ENCODE results near the gene CNTLN.
"Not testable (repeated sequence)": the region's sequence is repeated elsewhere in the genome, so short reads cannot be mapped to it uniquely, and the experiment has no call there.

Gene CNTLN

DNA sequence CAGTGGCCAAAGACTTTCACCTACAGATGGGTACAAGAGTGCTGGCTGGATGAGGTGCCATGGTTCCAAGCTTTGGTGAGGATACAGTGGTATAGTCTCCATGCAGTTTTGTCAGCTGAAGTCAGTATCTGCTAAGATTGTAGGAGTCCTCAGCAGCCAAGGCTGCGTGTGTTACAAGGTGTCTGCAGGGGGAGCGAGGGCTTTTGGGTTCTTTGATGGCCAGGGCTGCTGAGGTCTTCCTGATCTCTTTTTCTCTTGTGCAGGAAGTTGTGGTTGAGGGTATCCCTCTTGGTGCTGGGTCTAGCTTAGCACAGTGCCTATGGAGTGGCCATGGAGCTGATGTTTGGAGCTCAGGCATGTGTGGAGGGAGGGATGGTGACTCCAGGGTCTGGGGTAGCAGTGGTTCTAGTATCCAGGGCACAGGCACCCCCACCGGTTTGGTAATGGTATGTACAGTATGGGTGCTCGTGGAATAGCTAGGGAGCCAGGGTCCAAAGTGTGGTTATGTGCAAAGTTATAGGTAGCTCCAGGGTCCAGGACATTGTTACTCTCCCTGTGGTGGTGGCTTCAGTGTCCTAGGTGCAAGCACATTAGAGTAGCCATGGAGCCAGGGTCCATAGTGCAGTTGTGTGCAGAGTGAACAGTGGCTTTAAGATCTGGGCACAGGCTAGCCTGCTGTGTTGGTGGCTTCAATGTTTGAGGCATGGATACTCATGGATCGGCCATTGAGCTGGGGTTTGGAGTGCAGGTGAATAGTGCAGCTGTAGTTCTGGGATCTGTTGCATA is 36.7 kb downstream of the CNTLN start:
- in situ Hi-C loops (cut with HindIII; ENCODE audit: low sequenced_read_pairs): no loop called here

DNA sequence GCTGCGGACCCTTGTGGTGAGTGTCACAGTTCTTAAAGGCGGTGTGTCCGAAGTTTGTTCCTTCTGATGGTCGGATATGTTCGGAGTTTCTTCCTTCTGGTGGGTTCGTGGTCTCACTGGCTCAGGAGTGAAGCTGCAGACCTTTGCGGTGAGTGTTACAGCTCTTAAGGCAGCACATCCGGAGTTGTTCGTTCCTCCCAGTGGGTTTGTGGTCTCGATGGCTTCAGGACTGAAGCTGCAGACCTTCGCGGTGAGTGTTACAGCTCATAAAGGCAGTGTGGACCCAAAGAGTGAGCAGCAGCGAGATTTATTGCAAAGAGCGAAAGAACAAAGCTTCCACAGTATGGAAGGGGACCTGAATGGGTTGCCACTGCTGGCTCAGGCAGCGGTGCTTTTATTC is 42.7 kb downstream of the CNTLN start:
- in situ Hi-C loops (cut with HindIII; ENCODE audit: low sequenced_read_pairs): not testable (repeated sequence)

DNA sequence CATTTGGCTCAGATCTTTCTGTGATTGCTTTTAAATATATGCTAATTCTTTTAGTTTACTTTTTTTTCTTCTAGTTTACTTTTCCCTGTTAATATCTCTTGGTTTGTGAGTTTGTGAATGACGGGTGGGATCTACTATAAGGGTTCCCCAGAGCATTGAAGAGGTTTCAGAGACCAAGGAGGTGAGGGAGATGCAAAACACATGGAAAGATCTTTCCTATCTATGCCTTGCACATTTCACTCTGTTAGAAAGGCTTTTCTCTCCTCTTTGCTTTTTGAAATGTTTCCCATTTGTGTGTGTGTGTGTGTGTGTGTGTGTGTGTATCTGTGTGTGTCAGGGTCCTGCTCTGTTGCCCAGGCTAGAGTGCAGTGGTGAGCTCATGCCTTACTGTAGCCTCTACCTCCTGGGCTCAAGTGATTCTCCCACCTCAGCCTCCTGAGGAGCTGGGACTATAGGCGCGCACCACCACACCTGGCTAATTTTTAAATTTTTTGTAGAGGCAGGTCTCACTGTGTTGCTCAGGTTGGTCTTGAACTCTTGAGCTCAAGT is 50.7 kb downstream of the CNTLN start:
- in situ Hi-C loops (cut with HindIII; ENCODE audit: low sequenced_read_pairs): no loop called here

DNA sequence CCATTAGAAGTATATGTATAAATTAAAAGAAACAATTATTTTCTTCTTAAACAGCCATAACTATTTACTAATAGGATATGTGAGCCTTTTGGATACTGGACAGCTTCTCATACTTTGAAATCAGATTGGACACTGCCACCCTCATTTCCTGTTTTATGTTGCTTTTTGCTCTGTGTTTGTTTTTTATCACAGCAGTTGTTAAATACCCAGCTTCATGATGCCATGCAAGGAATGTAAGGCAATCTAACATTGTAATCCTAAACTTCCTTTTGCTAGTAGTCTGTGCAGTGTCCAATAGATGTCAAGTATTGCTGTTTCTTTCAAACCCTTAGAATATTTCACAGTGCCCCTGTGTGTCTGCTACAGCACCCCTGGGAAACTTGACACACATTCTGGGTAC is 56.2 kb downstream of the CNTLN start:
- in situ Hi-C loops (cut with HindIII; ENCODE audit: low sequenced_read_pairs): no loop called here

DNA sequence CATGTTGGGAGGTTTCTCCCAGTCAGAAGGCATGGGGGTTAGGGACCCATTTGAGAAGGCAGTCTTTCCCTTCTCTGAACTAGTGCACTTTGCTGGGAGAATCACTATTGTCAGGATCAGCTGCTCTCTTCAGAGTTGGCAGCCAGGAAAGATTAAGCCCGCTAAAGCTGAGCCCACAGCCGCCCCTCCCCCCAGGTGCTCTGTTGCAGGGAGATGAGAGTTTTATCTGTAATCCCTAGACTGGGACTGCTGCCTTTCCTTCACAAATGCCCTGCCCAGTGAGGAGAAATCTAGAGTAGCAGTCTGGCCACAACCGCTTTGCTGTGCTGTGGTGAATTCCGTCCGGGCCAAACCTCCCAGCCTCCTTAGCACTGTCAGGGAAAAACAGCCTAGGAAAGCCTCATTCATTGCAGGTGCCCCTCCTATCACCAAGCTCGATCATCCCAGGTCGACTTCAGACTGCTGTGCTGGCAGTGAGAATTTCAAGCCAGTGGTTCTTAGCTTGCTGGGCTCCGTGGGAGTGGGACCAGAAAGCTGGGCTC is 69.8 kb downstream of the CNTLN start:
- in situ Hi-C loops (cut with HindIII; ENCODE audit: low sequenced_read_pairs): no loop called here

DNA sequence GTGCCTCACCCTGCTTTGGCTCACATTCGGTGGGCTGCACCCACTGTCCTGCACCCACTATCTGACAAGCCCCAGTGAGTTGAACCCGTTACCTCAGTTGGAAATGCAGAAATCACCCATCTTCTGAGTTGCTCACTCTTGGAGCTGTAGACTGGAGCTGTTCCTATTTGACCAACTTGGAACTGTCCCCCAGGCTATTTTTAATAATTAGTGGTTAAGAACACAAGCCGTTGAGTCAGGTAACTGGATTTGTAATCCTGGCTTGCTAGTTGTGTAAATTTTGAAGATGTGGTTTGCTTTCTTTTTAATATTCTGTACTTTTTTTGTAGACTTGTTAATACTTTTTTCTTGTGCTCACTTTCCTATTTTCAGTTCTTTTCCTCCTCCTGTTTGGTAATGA is 81.2 kb downstream of the CNTLN start:
- in situ Hi-C loops (cut with HindIII; ENCODE audit: low sequenced_read_pairs): no loop called here

DNA sequence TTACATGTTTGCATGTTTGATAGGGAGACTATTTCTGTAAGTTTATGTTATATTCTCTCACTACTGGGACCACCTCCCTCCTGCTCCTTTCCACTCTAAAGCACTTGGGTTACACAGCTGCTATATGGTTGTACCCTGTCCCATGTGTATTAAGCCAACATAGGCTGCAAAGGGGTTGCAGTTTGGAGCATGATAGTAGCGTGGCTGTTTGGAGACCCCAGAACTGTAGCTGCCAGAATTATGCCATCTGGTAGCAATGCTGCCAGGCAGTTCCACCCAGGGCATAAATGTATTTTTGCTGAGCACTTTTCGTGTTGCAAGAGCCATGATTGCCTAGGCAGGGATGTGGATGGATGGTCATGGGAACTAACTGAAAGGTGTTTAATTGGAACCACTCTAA is 81.8 kb downstream of the CNTLN start:
- in situ Hi-C loops (cut with HindIII; ENCODE audit: low sequenced_read_pairs): no loop called here

DNA sequence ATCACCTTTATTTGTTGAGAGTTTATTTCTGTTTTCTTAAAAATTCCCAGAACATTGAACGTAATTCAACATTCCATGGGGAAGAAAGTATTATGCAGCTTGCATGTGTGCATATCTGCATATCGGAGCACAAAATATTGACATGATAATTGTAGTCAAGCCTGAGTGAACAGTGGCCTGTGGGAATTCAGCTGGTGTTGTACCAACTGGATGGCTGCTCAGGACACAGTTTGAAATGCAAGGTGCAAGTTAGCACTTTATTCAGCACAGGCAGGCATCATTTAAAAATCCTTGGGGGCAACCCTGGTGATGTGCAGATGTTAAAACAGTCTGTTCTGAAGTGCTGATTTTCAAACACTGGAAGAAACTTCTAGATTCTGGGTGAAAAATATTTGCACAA is 82.4 kb downstream of the CNTLN start:
- in situ Hi-C loops (cut with HindIII; ENCODE audit: low sequenced_read_pairs): no loop called here

DNA sequence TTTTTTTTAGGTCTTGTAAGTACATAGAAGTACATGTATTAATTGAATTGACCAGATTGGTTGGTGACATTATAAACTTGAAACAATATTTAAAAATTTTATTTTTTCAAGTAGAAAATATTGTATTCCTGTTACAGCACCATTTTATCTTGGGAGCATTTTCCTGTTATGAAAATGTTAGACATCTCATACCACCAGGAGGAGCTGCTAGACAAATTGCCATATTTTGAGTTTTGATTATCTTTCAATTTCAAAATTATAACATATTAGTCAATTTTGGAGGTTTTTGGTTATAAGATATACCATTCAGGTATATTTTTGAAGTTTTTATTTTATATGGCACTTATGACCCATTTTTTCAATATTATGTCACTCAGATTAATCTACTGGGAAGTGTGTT is 84.4 kb downstream of the CNTLN start:
- in situ Hi-C loops (cut with HindIII; ENCODE audit: low sequenced_read_pairs): no loop called here

DNA sequence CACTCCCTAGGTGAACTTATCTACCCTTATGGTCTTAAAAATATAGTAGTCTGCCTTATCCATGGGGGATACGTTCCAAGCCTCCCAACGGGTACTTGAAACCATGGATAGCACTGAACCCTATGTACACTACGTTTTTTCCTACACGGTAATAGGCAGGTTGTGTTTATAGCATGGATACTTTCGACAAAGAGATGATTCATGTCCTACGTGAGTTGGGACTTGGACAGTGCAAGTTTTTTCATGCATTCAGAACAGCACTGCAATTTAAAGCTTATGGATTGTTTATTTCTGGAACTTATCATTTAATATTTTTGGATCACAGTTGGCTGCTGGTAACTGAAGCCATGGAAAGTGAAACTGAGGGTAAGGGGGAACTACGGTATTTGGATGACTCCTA is 88.1 kb downstream of the CNTLN start:
- in situ Hi-C loops (cut with HindIII; ENCODE audit: low sequenced_read_pairs): no loop called here

DNA sequence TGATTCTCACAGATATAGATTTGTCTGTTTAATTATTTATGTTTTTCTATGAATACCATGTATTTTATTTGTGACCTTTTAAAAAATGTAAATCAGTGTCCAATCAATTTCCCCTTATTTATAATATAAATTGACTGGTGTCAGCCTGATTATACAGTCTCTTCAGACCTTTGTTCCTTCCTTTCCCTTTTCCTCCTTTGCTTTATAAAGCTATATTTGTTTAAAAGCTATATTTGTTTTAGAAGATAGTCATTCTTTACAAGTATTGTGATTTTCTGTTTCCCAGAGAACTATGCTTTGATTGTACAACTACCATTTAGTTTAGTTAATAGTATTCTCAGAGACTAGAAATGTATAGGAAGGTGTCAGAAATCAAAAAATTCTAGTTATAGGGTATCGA is 90.6 kb downstream of the CNTLN start:
- in situ Hi-C loops (cut with HindIII; ENCODE audit: low sequenced_read_pairs): no loop called here

DNA sequence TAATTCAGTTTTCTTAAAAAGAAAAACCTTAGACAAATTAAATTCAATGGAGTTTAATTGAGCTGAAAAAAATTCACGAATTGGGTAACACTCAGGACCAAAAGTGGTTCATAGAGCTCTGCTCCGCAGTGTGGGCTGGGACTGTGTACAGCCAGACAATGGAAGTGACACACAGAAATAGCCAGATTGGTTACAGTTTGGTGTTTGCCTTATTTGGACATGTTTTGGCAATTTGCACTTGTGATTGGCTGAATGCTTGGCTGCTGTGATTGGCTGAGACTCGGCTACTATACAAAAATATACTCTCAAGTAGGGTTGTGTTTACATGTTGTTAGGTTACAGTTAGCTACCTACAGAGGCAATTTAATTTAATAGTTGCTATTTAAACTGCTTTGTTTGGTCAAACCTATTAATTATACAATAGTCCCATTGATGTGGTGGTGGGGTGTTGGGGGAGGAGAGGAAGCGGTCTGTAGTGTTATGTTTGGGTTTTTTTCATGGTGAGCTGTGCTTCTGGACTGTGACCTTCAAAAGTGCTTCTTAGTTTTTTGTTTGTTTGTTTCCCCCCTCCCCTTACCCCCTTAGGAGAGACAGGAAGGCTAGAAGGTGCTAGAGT is 95.2 kb downstream of the CNTLN start:
- in situ Hi-C loops (cut with HindIII; ENCODE audit: low sequenced_read_pairs): no loop called here

DNA sequence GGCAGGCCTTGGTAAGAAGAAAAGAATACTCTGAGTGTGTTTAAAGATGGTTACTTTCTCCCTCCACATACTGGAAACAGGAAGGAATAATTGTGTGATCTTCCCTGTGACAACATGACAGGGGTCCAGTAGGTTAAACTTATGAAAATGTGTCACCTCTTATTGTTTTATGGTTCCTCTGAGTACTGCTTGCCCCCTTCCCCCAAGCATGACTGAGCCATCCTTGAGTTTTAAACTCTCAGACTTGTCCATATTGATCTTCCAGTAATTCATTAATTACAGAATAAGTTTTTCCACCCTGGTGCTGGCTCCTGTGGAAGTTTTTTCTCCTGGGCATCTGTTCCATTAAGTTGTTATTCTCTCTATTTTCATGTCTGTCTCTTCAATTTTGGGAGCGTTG is 95.8 kb downstream of the CNTLN start:
- in situ Hi-C loops (cut with HindIII; ENCODE audit: low sequenced_read_pairs): no loop called here

DNA sequence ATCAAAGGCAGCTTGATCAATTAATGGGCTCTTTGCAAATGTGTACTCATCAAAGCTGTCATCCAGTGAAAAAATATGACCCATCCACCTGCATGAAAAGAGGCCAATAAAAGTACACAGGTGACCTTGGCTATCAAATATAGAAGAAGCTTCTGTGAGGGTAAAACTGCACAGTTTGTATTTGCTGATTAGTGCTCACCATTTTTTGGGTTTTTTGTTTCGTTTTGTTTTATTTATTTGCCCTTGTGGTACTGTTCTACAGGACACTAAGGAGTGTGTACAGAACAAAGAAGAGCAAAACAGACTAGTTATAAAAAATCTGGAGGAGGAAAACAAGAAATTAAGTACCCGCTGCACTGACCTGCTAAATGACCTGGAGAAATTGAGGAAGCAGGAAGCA is 101.3 kb downstream of the CNTLN start:
- in situ Hi-C loops (cut with HindIII; ENCODE audit: low sequenced_read_pairs): no loop called here

DNA sequence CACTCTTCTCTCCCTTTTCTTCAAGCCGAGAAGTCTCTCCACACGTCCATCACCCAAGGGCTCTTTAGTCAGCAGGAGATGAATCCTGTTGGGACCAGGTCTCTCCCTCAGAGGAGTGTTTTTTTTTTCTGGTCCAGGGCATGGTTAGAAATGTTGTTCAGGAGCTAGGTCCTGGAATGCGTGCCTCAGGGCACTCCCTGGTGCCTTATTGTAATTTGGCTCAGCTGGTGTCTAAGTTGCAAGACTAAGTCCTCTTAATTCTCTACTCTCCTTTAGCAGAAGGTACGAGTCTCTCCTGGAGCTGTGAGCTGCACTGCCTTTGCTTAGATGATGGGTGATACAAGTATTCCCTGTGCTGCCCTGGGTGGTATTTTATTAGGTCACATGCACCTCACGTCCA is 111.9 kb downstream of the CNTLN start:
- in situ Hi-C loops (cut with HindIII; ENCODE audit: low sequenced_read_pairs): no loop called here

DNA sequence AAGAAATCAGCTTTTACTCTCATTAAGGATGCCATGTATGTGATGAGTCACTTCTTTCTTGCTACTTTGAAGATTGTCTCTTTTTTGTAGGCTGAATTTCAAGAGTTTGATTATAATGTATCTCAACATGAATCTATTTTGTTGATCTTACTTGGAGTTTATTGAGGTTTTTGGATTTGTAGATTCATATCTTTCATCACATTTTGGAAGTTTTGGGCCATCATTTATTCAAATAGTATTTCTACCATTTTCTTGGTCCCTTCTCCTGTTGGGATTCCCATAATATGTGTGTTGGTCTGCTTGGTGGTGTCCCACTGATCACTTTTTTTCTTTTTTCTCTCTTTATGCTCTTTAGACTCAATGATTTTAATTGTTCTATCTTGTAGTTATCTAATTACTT is 116.3 kb downstream of the CNTLN start:
- in situ Hi-C loops (cut with HindIII; ENCODE audit: low sequenced_read_pairs): no loop called here

DNA sequence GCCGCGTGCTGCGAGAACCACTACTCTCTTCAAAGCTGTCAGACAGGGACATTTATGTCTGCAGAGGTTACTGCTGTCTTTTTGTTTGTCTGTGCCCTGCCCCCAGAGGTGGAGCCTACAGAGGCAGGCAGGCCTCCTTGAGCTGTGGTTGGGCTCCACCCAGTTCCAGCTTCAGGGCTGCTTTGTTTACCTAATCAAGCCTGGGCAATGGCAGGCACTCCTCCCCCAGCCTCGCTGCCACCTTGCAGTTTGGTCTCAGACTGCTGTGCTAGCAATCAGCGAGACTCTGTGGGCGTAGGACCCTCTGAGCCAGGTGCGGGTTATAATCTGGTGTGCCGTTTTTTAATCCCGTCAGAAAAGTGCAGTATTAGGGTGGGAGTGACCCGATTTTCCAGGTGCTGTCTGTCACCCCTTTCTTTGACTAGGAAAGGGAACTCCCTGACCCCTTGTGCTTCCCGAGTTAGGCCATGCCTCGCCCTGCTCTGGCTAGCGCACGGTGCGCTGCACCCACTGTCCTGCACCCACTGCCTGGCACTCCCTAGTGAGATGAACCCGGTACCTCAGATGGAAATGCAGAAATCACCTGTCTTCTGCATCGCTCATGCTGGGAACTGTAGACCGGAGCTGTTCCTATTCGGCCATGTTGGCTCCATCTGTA is 133.8 kb downstream of the CNTLN start:
- in situ Hi-C loops (cut with HindIII; ENCODE audit: low sequenced_read_pairs): not testable (repeated sequence)

DNA sequence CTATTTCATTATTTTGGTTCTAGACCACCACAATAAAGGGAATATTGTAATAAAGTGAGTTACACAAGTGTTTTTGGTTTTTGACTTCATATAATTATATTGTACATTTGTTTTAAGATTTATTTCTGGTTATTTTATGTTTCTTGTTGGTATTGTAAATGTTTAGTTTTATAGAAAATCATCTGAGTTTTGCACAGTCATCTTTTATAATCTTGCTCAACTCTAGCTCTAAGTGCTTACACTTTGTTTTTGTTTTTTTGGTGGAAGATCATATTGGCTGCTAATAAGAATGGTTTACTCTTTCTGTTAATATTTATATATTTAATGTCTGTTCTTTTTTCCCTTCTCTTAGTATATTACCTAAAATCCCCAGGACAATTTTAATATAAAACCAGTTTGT is 135.0 kb downstream of the CNTLN start:
- in situ Hi-C loops (cut with HindIII; ENCODE audit: low sequenced_read_pairs): no loop called here

DNA sequence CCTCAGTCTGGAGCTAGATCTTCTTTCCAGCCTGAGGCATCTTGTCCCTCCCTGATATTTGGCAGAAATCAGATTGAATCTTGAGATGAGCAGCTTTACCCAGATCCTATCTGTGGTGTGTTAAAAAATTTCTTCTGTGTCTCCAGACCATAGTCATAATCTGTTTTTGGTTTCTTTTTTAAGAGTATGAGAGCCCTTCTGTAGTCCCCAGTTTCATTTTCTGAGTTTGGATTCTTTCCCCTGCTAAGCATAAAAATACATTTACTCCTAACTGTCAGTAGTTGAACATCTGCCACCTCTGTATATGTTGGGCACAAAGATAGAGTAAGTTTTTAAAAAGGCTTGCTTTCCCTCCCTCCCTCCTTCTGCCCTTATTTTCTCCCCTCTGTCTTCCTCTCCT is 137.7 kb downstream of the CNTLN start:
- in situ Hi-C loops (cut with HindIII; ENCODE audit: low sequenced_read_pairs): no loop called here

DNA sequence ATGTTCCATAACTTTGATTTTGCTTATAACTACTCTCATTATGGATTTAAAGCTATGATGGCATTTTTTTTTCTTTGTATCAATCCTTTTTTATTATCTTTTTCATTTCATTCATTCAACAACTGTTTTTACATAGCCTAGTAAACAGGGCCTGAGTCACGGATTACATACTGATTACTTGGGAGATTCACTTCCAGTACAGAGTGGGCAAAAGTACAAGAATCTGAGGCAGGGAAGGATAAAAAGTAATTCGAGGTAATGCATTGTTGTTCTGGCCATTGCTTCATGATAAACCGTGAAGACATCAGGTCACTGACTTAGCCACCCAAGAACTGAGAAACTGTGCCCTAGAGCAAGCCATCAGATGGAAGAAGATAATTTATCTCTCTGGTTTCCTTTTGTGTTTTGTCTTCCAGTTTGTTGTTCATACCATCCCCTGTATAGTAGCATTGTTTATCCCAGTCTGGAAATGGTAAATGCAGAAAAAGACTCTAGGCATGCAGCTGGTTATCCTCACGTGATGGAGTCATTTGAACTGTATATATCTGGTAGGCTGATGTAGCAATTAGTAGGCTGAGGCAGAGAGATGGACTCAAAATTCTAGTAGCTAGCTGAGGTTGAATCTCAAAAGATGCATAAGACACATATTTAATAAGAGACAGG is 145.6 kb downstream of the CNTLN start:
- in situ Hi-C loops (cut with HindIII; ENCODE audit: low sequenced_read_pairs): no loop called here

DNA sequence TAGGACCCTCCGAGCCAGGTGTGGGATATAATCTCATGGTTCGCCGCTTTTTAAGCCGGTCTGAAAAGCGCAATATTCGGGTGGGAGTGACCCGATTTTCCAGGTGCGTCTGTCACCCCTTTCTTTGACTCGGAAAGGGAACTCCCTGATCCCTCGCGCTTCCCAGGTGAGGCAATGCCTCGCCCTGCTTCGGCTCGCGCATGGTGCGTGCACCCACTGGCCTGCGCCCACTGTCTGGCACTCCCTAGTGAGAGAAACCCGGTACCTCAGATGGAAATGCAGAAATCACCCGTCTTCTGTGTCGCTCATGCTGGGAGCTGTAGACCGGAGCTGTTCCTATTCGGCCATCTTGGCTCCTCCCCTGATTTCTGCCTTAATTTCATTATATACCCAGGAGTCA is 155.8 kb downstream of the CNTLN start:
- in situ Hi-C loops (cut with HindIII; ENCODE audit: low sequenced_read_pairs): not testable (repeated sequence)
